Sigmoid colon (tissue), 4 donors: ENCODE data around the gene AP5S1.

Experiments
- CTCF ChIP-seq, 4 experiments: fragments of 450-650 bp in 3 of 4; fragments of 200-600 bp in 1 of 4; IDR thresholded peaks; one replicate each; pipeline ENCODE4 v1.5.1; 2016 to 2019; ENCODE audit warnings: antibody characterized with exemption in 4 of 4, mild to moderate bottlenecking in 3 of 4, moderate library complexity in 2 of 4
- EP300 ChIP-seq, 4 donors: sonication (generic); formaldehyde crosslinking; IDR thresholded peaks; one replicate each; pipeline ENCODE4 v1.6.1; 2017; ENCODE audit warnings: antibody characterized with exemption in 4 of 4
- POLR2A ChIP-seq, 2 donors: fragments of 450-650 bp; IDR thresholded peaks; one replicate each; pipeline ENCODE4 v1.6.1; 2016; ENCODE audit warnings: antibody characterized with exemption in 2 of 2, mild to moderate bottlenecking in 2 of 2, moderate library complexity in 2 of 2

DNA sequence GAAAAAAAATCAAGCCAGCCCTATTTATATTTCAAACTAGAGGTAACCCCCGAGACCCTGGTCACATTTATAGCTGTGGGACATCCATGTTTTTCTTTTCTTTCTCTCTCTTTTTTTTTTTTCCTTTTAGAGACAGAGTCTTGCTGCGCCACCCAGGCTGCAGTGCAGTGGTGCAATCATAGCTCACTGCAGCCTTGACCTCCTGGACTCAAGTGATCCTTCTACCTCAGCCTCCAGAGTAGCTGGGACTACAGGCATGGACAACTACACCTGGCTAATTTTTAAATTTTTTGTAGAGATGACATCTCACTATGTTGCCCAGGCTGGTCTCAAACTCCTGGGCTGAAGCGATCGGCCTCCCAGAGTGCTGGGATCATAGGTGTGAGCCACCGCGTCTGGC lies 38.3 kb downstream of the AP5S1 start:
- TF ChIP-seq CTCF (IDR thresholded peaks at IDR 0.05) (no peak), EP300 (IDR thresholded peaks at IDR 0.05) (no peak), POLR2A (IDR thresholded peaks at IDR 0.05) (no peak)
